HepG2 (cell line): ENCODE measurements around the gene EFCAB13. TPM values are rescaled to one million over a fixed set of nuclear protein-coding genes. Genes with fewer than 3 reads are reported as not detected.

Experiments used
- BCL6 ChIP-seq: IDR thresholded peaks from 2 replicates; pipeline ENCODE4 v1.6.1; 2016; ENCODE audit warnings: missing genetic modification reagents, missing compliant biosample characterization
- DBP ChIP-seq: sonication (generic); formaldehyde crosslinking; IDR thresholded peaks from 2 replicates; pipeline ENCODE4 v1.4.0; 2020; ENCODE audit warnings: missing genetic modification reagents; ENCODE audit errors: not compliant biosample characterization
- DNMT3B ChIP-seq: conservative IDR thresholded peaks from 2 replicates; pipeline ENCODE4 v1.6.1; 2016; ENCODE audit warnings: missing biosample characterization, control low read depth
- DRAP1 ChIP-seq: IDR thresholded peaks from 2 replicates; pipeline ENCODE4 v1.6.1; 2016; ENCODE audit warnings: missing genetic modification reagents, missing compliant biosample characterization
- ELF3 ChIP-seq: IDR thresholded peaks from 2 replicates; pipeline ENCODE4 v1.6.1; 2016; ENCODE audit warnings: missing genetic modification reagents, missing compliant biosample characterization
- FOXK1 ChIP-seq: sonication (generic); formaldehyde crosslinking; IDR thresholded peaks from 2 replicates; pipeline ENCODE4 v1.4.0; 2020; ENCODE audit warnings: low read depth, missing genetic modification reagents, borderline replicate concordance
- FOXO1 ChIP-seq: sonication (generic); formaldehyde crosslinking; IDR thresholded peaks from 2 replicates; pipeline ENCODE4 v1.4.0; 2020; ENCODE audit warnings: missing genetic modification reagents
- FOXP1 ChIP-seq, 2 experiments: fragments of 450-650 bp in 1 of 2; IDR thresholded peaks; 2 replicates each; pipeline ENCODE4 v1.6.1; 2017 to 2018; ENCODE audit warnings: antibody characterized with exemption in 1 of 2
- GATAD2A ChIP-seq: IDR thresholded peaks from 2 replicates; pipeline ENCODE4 v1.6.1; 2016
- HOXA7 ChIP-seq: sonication (generic); formaldehyde crosslinking; IDR thresholded peaks from 2 replicates; pipeline ENCODE4 v1.8.1; 2022; ENCODE audit warnings: mild to moderate bottlenecking, missing genetic modification reagents, moderate library complexity
- KDM3A ChIP-seq: IDR thresholded peaks from 2 replicates; pipeline ENCODE4 v1.6.1; 2018; ENCODE audit warnings: low read depth, missing compliant biosample characterization
- MIXL1 ChIP-seq: IDR thresholded peaks from 2 replicates; pipeline ENCODE4 v1.6.1; 2016
- NCOA1 ChIP-seq: sonication (generic); formaldehyde crosslinking; IDR thresholded peaks from 2 replicates; pipeline ENCODE4 v1.9.0; 2021; ENCODE audit warnings: missing genetic modification reagents
- NPAS2 ChIP-seq: sonication (generic); formaldehyde crosslinking; IDR thresholded peaks from 2 replicates; pipeline ENCODE4 v1.8.0; 2022; ENCODE audit warnings: mild to moderate bottlenecking, missing genetic modification reagents, borderline replicate concordance
- RCOR2 ChIP-seq: IDR thresholded peaks from 2 replicates; pipeline ENCODE4 v1.6.1; 2016; ENCODE audit warnings: missing biosample characterization, missing genetic modification reagents
- SP140L ChIP-seq: sonication (generic); formaldehyde crosslinking; IDR thresholded peaks from 2 replicates; pipeline ENCODE4 v1.4.0; 2020; ENCODE audit warnings: missing genetic modification reagents, borderline replicate concordance
- ZBTB43 ChIP-seq: sonication (generic); formaldehyde crosslinking; conservative IDR thresholded peaks from 2 replicates; pipeline ENCODE4 v1.4.0; 2020; ENCODE audit warnings: missing genetic modification reagents
- ZKSCAN8 ChIP-seq: IDR thresholded peaks from 2 replicates; pipeline ENCODE4 v1.6.1; 2016; ENCODE audit warnings: borderline replicate concordance, missing genetic modification reagents, missing compliant biosample characterization
- ZNF143 ChIP-seq: sonication (generic); formaldehyde crosslinking; IDR thresholded peaks from 2 replicates; pipeline ENCODE4 v1.4.0; 2020; ENCODE audit warnings: missing genetic modification reagents
- ZNF205 ChIP-seq: IDR thresholded peaks from 2 replicates; pipeline ENCODE4 v1.6.1; 2018; ENCODE audit warnings: missing biosample characterization, missing genetic modification reagents
- ZNF207 ChIP-seq: fragments of 450-650 bp; IDR thresholded peaks from 2 replicates; pipeline ENCODE4 v1.6.1; 2016; ENCODE audit warnings: antibody characterized with exemption, borderline replicate concordance
- ZNF597 ChIP-seq: sonication (generic); formaldehyde crosslinking; IDR thresholded peaks from 2 replicates; pipeline ENCODE4 v1.5.0; 2020; ENCODE audit warnings: missing genetic modification reagents
- ZNF639 ChIP-seq: conservative IDR thresholded peaks from 2 replicates; pipeline ENCODE4 v1.6.1; 2018; ENCODE audit warnings: missing genetic modification reagents
- ZNF713 ChIP-seq: sonication (generic); formaldehyde crosslinking; IDR thresholded peaks from 2 replicates; pipeline ENCODE4 v1.4.0; 2020; ENCODE audit warnings: mild to moderate bottlenecking, missing genetic modification reagents
- ZNF724P ChIP-seq: sonication (generic); formaldehyde crosslinking; IDR thresholded peaks from 2 replicates; pipeline ENCODE4 v1.8.0; 2022; ENCODE audit warnings: missing genetic modification reagents, borderline replicate concordance
- ZNF891 ChIP-seq: sonication (generic); formaldehyde crosslinking; IDR thresholded peaks from 2 replicates; pipeline ENCODE4 v1.5.0; 2020; ENCODE audit warnings: mild to moderate bottlenecking, missing genetic modification reagents
- ZSCAN31 ChIP-seq: sonication (generic); formaldehyde crosslinking; IDR thresholded peaks from 2 replicates; pipeline ENCODE4 v1.5.0; 2020; ENCODE audit warnings: low read depth, mild to moderate bottlenecking, missing genetic modification reagents
- polyA plus RNA-seq, 8 experiments: library from polyadenylated mRNA; depleted of rRNA in 3 of 8; stranded (reverse) in 7 of 8; unstranded in 1 of 8; fragments of >200 nt; fragmentation: Illumina TruSeq in 4 of 8; extraction: Trizol in 4 of 8; gene quantifications; 2 replicates each; pipeline versions ENCODE4 v1.2.1 to v1.2.3, GENCODE V29; 2011 to 2016; ENCODE audit warnings: low read depth in 4 of 8, missing spikeins in 1 of 8, mixed read lengths in 1 of 8; ENCODE audit not compliant: insufficient read depth in 1 of 8
- total RNA-seq, 5 experiments: library from RNA; depleted of rRNA; stranded (reverse); fragments of >200 nt; fragmentation: Illumina TruSeq; extraction: Trizol; gene quantifications; 2 replicates each; pipeline ENCODE4 v1.2.3, GENCODE V29; 2016; ENCODE audit warnings: low read depth in 1 of 5

EFCAB13 gene
- total and polyA plus RNA-seq, 2 of the 13 experiments (the other 11 are each of a cell fraction or from before 2014, with no cell fraction given) = 0.22 to 0.71 TPM

- TF ChIP-seq DRAP1 (CRISPR knock-in tag) (0 out of 2 replicates have a peak, but pooled peaks have one; percentile 28), DNMT3B (CRISPR knock-in tag) (0 out of 2 replicates have a peak, but pooled peaks have one; percentile 45), ZNF143 (no peak), HOXA7 (CRISPR knock-in tag) (no peak), FOXO1 (no peak), ZNF639 (no peak), DBP (CRISPR knock-in tag) (no peak), ZBTB43 (0 out of 2 replicates have a peak, but pooled peaks have one; percentile 16), ZKSCAN8 (0 out of 2 replicates have a peak, but pooled peaks have one; percentile 24), MIXL1 (CRISPR knock-in tag) (peak; percentile 94), ZNF724P (CRISPR knock-in tag) (no peak), KDM3A (CRISPR knock-in tag) (0 out of 2 replicates have a peak, but pooled peaks have one; percentile 42), SP140L (CRISPR knock-in tag) (no peak), BCL6 (CRISPR knock-in tag) (no peak), FOXK1 (CRISPR knock-in tag) (no peak), ZNF205 (no peak), ZNF207 (no peak), ZNF597 (CRISPR knock-in tag) (no peak), NPAS2 (CRISPR knock-in tag) (no peak), GATAD2A (CRISPR knock-in tag) (peak; percentile 37; the same call in 1 of the 2 replicates), NCOA1 (CRISPR knock-in tag) (no peak), ZNF891 (CRISPR knock-in tag) (no peak), RCOR2 (no peak), FOXP1 (IDR thresholded peaks at IDR 0.05) (no peak), FOXP1 (CRISPR knock-in tag; IDR thresholded peaks at IDR 0.05) (no peak), ZNF713 (CRISPR knock-in tag) (no peak), ELF3 (0 out of 2 replicates have a peak, but pooled peaks have one; percentile 15), ZSCAN31 (CRISPR knock-in tag) (no peak)
These were observed 8.1 kb upstream of the EFCAB13 start (continued) for GRCh38 chr17:47315451-47316266.
